Omental fat pad (tissue), 4 donors: ENCODE results near the gene SORCS3. TPM values are rescaled to one million over a fixed set of nuclear protein-coding genes. Genes with fewer than 3 reads are reported as not detected.

ENCODE experiments used
- ATAC-seq: fragments of 150-250 bp; one replicate; pipeline ENCODE4 v1.9.1; 2016; ENCODE audit warnings: mild to moderate bottlenecking, moderate library complexity; ENCODE audit not compliant: low FRiP score
- DNase-seq: peaks from one replicate; pipeline ENCODE4 v3.0.0-alpha.2; 2019; ENCODE audit warnings: low spot score
- total RNA-seq, 4 donors: library from RNA; depleted of rRNA; stranded (reverse); fragments of >200 nt; gene quantifications; one replicate each; pipeline ENCODE4 v1.1.0, GENCODE V29; 2016
- TF ChIP-seq, protein P1 (sequence below), 3 donors: fragments of 450-650 bp; IDR thresholded peaks; one replicate each; pipeline ENCODE4 v1.5.1; 2016 to 2017; ENCODE audit warnings: antibody characterized with exemption in 3 of 3, mild to moderate bottlenecking in 3 of 3, moderate library complexity in 2 of 3

Gene SORCS3
- total RNA-seq, 4 donors from 2014 or later: not detected

- ATAC-seq: no peak
- TF ChIP-seq, protein P1, sequence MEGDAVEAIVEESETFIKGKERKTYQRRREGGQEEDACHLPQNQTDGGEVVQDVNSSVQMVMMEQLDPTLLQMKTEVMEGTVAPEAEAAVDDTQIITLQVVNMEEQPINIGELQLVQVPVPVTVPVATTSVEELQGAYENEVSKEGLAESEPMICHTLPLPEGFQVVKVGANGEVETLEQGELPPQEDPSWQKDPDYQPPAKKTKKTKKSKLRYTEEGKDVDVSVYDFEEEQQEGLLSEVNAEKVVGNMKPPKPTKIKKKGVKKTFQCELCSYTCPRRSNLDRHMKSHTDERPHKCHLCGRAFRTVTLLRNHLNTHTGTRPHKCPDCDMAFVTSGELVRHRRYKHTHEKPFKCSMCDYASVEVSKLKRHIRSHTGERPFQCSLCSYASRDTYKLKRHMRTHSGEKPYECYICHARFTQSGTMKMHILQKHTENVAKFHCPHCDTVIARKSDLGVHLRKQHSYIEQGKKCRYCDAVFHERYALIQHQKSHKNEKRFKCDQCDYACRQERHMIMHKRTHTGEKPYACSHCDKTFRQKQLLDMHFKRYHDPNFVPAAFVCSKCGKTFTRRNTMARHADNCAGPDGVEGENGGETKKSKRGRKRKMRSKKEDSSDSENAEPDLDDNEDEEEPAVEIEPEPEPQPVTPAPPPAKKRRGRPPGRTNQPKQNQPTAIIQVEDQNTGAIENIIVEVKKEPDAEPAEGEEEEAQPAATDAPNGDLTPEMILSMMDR (IDR thresholded peaks at IDR 0.05): no peak
- DNase-seq: no peak
These were observed 181.0 kb downstream of the SORCS3 start for GRCh38 chr10:104822088-104822487.

DNA sequence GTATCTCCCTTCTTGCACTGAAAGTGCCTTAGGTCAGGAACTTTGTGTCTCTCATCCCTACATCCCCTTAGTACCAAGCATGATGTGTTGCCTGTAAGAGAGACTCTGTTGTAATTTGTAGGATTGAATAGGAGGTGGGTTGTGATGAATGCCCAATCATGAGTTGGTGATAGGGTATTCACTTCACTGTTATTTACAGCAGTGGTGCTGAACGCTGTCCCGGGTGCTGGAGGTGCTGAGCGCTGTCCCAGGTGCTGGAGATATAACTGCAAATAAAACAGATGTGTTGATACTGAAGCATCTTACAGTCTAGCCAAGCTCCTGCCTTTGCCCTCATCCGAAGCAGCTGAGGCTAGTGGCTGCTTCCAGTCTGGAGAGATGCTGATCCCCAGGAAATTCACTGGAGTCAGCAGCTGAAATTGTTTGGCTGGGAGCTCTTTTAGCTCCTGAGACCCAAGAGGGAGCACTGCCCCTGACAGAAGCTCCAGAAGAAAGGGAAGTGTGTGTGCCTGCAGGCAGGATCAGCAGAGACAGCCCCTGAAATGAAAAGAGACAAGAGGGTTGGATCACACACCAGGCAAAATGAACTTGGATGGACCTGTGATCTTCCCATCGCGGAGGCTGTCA is 183.4 kb downstream of the SORCS3 start:
- ATAC-seq: no peak
- TF ChIP-seq, protein P1 (IDR thresholded peaks at IDR 0.05): no peak
- no peak for DNase-seq

- DNase-seq (no peak), ATAC-seq (no peak)
- TF ChIP-seq, protein P1 (IDR thresholded peaks at IDR 0.05): no peak
These were observed 190.2 kb downstream of the SORCS3 start for GRCh38 chr10:104831272-104831671.

DNA sequence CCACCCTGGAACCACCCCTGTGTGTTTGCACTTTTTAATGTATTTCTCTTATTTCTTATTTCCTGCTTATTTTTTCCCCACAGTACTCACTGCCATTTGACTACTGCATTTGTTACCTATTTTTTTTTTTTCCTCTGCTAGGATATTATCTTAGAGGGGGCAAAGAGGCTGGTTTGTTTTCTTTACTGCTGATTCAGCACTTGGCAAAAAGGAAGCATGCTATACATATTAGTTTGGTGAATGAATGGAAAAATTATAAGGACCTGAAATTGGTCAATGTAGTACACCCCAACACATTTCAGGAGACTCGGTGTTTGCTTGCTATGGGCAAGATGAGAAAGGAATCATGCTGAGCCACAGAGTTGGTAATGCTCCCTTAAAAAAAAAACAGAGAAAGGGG is 193.5 kb downstream of the SORCS3 start:
- DNase-seq (no peak), ATAC-seq (no peak)
- TF ChIP-seq, protein P1 (IDR thresholded peaks at IDR 0.05): no peak

DNA sequence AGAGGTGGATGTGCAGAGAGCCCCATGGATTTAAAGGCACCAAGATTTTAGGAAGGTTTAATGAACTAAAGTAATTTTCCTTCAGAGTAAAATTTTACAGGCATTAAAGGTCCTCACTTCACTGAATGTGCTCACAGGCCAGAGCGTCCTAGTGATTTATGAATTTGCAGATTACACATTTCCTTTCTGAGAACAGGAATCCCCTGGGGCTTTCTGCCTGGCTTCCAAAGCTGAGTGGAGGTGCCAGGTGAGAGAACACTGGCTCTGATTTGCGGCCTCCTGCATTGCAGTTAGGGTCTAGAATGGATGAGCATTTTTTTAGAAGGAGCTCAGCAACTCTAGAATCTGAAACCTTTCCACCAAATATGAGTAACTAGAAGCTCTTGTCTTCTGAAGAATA is 194.3 kb downstream of the SORCS3 start:
- no peak for ATAC-seq
- DNase-seq: no peak

DNA sequence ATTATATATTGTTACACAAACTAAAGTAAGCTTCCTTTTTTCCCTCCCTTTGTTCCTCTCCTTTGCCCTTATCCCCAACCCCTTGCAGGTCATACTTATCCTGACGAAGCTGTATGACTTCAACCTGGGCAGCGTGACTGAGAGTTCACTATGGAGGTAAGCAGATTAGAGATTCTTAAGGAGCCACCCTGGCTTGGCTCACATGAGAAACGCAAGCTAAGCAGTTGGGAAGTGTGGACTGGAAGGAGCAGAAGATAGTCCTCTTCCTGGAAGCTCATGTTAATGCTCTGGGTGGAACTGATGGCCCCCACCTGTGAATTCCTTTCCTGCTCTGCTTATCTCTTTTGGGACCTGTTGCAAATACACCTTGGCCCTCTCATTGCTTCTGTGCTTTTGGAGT is 201.6 kb downstream of the SORCS3 start:
- TF ChIP-seq, protein P1 (IDR thresholded peaks at IDR 0.05): no peak
- no peak for ATAC-seq

More for the DNA sequence above, 194.3 kb downstream of the SORCS3 start:
- TF ChIP-seq, protein P1 (IDR thresholded peaks at IDR 0.05): no peak

GRCh38 chr10:104844073-104844472 is 203.0 kb downstream of the SORCS3 start:
- TF ChIP-seq, protein P1 (IDR thresholded peaks at IDR 0.05): no peak
- ATAC-seq: no peak
- no peak for DNase-seq

More for the DNA sequence above, 201.6 kb downstream of the SORCS3 start:
- DNase-seq: no peak
